ENCODE data around the gene SIK3.
"Not testable (repeated sequence)": the region's sequence is repeated elsewhere in the genome, so short reads cannot be mapped to it uniquely, and the experiment has no call there.

Gene SIK3

DNA sequence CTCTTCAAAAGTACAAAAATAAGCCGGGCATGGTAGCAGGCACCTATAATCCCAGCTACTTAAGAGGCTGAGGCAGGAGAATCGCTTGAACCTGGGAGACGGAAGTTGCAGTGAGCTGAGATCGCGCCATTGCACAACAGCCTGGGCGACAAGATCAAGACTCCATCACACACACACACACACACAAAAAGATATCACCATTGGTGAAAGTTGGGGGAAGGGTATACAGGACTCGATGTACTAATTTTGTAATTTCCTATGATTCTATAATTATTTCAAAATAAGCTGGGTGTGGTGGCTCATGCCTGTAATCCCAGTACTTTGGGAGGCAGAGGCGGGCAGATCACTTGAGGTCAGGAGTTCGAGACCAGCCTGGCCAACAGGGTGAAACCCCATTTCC lies 48.1 kb downstream of the SIK3 start:
- in situ Hi-C loops (cut with HindIII; ENCODE audit: low sequenced_read_pairs) = not testable (repeated sequence)

- in situ Hi-C loops (cut with HindIII; ENCODE audit: low sequenced_read_pairs) = not testable (repeated sequence)
Measured at GRCh38 chr11:117046627-117047026, 51.6 kb downstream of the SIK3 start.

GRCh38 chr11:117045956-117046355 lies 52.3 kb downstream of the SIK3 start:
- in situ Hi-C loops (cut with HindIII; ENCODE audit: low sequenced_read_pairs) = no loop called here

DNA sequence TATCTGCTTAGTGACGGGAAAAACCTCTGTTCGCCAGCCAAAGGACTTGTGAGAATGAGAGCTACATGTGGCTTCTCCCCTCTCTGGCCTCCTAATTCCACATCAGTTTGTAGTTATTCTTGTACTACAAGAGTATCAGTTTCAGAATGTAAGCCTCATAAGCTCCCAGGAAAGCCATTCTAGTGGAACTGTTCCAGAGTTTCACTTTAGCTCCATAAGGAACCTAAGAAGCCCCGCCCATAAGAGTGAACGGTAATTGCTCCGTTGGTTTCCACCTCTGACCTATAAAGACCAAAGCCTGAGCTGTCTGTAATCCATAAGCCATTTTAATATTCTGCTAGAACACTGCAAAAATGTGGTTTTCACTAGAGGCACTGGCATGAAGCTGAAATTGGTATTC lies 53.0 kb downstream of the SIK3 start:
- in situ Hi-C loops (cut with HindIII; ENCODE audit: low sequenced_read_pairs) = no loop called here

DNA sequence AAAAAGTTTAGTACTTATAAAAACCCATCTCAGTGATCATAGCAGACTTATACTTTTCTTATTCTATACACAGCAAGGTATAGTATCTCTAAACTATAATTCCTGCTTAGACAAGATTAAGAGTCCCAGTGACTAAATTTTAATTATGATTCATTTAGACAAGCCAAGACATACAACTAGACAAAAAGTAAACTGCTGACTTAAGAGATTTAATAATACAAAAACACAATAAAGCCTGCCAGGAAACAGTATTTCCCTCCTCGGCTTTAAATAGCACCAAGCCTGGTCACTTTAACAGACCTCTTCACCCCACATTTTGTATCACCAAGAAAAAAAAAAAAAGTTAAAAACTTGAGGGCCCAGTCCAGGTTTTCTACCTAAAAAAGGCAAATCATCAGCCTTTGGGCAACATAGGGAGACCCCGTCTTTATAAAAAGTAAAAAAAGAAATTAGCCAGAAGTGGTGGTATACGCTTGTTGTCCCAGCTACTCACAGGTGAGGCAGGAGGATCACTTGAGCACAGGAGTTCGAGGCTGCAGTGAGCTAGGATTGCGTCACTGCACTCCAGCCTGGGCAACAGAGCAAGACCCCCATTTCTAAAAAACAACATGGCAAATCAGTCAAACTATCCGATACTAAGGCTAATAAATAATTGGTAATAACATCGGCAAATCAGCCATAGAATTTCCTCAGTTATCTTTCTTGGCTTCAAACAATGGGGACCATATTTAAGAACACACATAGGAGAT lies 53.8 kb downstream of the SIK3 start:
- in situ Hi-C loops (cut with HindIII; ENCODE audit: low sequenced_read_pairs) = no loop called here

DNA sequence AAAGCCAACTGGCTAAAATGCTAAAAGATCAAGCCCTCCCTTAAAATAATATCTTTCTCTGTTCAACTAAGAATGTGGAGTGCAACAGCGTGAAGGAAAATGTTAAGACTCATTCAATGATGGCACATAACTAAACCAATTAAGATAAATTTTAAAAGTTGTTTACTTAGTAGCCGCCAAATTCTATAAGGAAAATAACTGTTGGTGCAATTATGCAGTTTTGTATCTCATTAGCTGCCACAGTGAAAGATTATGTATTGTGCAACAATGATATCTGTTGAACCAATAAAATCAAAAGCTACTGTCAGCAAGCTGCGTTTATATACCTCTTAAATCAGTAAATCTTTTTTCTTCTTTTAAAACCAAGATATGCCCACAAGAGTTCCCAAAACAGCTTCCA lies 55.5 kb downstream of the SIK3 start:
- in situ Hi-C loops (cut with HindIII; ENCODE audit: low sequenced_read_pairs) = no loop called here

GRCh38 chr11:117039900-117040299 lies 58.3 kb downstream of the SIK3 start:
- in situ Hi-C loops (cut with HindIII; ENCODE audit: low sequenced_read_pairs) = no loop called here

DNA sequence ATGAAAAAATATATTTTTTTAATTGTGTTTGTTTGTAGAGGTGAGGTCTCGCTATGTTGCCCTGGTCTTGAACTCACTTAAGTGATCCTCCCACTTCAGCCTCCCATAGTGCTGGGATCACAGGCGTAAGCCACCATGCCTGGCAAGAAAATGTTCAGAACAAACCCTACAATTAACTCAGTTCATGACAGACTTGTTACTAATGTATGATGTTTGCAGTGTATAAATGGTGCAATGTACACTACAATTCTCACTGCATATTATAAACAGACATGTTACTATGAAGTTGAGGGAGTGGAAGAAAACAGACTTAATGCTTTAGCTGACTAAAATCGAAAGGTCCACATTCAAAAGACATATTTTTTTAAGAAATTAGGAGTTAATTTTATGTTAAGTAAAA lies 59.0 kb downstream of the SIK3 start:
- in situ Hi-C loops (cut with HindIII; ENCODE audit: low sequenced_read_pairs) = no loop called here

GRCh38 chr11:117037975-117038350 lies 60.3 kb downstream of the SIK3 start:
- in situ Hi-C loops (cut with HindIII; ENCODE audit: low sequenced_read_pairs) = no loop called here

DNA sequence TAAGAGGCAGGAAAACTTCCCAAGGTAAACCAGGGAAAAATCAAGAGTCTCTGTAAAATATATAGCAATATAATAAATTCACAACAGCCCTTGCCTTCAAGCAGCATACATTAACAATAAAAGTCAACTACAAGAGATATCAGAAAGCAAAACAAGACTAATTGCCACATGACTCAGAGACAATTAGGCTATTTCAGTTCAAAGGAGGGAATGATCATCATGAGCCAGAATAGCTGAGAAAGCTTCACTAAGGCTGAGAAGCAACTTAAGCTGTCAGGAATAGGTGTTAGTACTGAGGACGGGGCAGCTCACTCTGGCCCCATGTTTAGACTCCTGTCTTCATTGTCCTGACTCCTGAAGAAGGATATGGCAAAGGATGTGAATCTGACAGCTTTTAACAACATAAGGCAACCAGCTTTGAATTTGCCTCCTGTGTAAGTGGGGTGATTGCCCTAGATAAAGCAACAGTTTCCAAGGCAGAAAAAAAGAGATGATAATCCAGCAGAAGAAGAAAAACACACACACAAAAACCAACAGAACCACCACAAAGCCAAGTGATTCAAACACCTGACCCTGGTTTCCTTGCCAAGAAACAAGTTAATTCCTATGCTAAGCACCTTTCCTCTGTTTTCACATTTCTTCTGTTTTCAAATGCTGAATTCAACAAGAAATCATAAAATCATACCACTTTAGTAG lies 60.8 kb downstream of the SIK3 start:
- in situ Hi-C loops (cut with HindIII; ENCODE audit: low sequenced_read_pairs) = no loop called here

DNA sequence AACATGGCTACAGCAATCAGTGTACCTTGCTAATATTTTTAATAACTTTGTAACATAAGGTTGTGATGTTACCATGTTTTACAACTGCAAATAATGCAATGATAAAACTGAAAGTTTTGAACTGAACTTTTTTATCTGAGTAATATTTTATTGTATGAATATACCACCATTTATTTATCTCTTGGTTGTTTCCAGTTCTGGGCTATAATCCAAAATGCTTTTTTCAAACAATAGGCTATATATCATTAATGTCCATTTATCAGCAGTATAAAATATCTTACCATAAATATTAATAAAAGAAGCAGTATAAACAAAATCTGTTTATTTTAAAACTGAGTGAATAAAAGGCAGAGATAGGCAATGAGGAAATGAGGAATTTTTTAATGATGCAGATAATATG lies 63.3 kb downstream of the SIK3 start:
- in situ Hi-C loops (cut with HindIII; ENCODE audit: low sequenced_read_pairs) = no loop called here

DNA sequence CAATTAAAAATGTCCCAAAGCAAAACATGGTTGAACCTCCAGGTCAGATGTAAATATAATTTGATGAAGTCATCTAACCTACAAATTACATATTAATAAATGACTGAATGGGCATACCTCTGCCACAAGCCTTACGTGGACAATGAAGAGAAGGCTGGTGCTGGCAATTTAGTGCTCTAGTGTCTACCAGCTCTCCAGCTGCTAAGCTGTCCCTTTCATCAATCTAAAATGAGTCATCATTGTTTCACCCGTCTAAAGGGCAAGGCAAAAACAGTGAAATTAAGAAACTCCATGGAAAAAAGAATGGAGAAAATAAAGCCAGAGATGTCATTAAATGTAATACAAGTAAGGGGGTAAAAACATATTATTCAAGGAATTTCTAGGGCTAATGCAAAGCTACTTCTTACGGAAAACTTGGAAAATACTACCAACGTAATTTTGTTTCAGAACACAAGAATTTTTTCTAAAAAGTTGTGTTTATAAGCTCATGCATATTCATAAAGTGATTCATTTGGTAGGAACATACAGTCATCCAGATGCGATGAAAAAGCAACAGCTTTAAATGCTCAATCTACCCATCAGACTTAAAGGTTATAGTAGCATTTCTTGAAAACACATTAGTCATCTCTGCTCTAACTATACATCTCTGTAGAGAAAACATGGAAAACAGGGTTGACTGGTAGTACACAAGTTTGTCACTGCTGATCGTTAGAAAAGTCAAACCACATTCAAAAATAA lies 71.5 kb downstream of the SIK3 start:
- in situ Hi-C loops (cut with HindIII; ENCODE audit: low sequenced_read_pairs) = no loop called here

DNA sequence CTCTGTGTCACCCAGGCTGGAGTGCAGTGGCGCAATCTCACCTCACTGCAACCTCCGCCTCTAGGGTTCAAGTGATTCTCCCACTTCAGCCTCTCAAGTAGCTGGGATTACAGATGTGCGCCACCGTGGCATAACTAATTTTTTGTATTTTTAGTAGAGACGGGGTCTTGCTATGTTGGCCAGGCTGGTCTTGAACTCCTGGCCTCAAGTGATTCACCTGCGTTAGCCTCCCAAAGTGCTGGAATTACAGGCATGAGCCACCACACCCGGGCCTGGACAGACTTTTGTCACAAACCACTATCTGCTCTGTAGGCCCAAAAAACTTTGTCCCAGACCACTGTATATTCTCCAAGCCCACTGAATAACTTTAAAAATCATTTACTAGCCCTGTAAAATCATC lies 74.5 kb downstream of the SIK3 start:
- in situ Hi-C loops (cut with HindIII; ENCODE audit: low sequenced_read_pairs) = not testable (repeated sequence)

DNA sequence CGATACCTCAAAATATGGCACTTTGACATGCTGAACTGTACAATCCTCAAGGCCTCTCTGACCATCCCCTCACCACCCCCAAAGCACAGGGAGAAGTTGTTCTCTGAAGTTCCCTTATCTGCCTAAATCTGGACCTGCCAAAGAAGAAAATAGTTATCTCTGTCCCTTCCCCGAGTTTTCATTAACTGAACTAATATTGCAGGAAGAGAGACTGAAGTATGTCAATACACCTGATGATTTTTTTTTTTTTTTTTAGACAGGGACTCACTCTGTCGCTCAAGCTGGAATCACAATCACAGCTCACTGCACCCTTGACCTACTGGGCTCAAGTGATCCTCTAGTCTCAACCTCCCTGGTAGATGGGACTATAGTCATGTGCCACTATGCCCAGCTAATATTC lies 75.0 kb downstream of the SIK3 start:
- in situ Hi-C loops (cut with HindIII; ENCODE audit: low sequenced_read_pairs) = no loop called here

GRCh38 chr11:117022526-117022925 lies 75.7 kb downstream of the SIK3 start:
- in situ Hi-C loops (cut with HindIII; ENCODE audit: low sequenced_read_pairs) = no loop called here

- in situ Hi-C loops (cut with HindIII; ENCODE audit: low sequenced_read_pairs) = no loop called here
Measured at GRCh38 chr11:117020869-117021564, 77.2 kb downstream of the SIK3 start.

DNA sequence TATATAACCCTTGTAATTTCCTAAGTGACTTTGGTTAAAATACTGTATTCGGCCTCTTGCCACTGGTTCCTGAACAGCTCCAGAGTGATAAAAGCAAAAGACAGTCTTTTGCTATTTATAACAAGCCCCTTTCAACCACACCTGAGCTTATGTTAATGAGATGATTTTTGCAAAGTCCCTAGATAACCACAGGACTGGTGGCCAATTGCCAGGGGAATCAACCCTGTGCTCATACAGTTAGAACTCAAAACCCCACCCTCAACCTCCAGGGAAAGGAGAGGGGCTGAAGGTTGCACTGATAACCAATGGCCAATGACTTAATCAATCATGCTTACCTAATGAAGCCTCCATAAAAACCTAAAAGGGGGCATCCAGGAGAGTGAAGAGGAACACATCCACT lies 77.9 kb downstream of the SIK3 start:
- in situ Hi-C loops (cut with HindIII; ENCODE audit: low sequenced_read_pairs) = no loop called here

DNA sequence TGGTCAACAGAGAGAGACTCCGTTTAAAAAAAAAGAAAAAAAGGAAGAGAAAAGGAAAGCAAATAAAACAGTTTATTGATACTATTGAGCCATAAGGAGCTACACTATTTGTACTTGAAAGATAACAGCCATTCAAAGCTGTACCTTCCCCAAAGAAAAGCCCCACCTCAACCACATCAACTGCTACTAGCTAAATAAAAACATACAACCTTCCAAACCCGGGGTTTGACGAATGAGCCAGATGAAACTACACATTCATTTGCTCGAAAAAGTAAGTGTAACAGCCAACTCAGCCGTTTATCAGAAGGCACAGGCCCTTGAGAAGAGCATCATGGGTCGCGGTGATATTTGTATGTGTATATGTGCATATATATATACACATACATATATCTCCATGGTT lies 78.4 kb downstream of the SIK3 start:
- in situ Hi-C loops (cut with HindIII; ENCODE audit: low sequenced_read_pairs) = no loop called here

DNA sequence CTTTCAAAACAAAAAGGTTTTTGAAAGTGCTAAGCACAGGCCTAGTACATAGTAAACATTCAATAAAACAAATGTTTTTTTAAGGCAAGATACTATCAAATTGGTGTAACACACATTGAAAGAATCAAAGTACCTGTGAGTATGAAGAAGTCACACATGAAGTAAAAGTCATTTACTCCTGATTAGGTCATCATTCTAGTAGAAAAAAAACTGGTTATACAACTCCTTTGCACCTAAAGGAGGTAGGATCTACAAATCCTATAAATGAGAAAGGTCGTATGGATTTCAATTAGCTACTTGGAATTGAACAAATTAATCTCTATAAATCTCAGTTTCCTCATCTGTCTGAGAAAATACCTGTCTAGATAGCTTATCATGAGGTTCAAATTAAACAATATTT lies 80.8 kb downstream of the SIK3 start:
- in situ Hi-C loops (cut with HindIII; ENCODE audit: low sequenced_read_pairs) = no loop called here

DNA sequence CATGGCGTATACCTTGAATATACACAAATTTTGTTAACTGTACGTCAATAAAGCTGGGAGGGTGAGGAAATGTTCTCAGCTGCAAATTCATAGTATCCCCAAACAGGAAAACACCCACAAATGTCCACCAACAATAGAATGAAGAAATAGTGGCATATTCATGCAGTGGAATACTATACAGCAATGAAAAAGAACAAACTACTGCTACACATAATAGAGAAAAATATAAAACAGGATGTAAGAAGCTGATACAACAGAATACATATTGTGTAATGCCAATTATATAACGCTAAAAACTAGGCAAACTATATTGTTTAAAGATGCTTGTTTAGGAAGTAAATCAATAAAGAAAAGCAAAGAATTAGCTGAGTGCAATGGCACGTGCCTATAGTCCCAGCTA lies 81.5 kb downstream of the SIK3 start:
- in situ Hi-C loops (cut with HindIII; ENCODE audit: low sequenced_read_pairs) = no loop called here

- in situ Hi-C loops (cut with HindIII; ENCODE audit: low sequenced_read_pairs) = no loop called here
Measured at GRCh38 chr11:117016246-117016645, 82.0 kb downstream of the SIK3 start.

DNA sequence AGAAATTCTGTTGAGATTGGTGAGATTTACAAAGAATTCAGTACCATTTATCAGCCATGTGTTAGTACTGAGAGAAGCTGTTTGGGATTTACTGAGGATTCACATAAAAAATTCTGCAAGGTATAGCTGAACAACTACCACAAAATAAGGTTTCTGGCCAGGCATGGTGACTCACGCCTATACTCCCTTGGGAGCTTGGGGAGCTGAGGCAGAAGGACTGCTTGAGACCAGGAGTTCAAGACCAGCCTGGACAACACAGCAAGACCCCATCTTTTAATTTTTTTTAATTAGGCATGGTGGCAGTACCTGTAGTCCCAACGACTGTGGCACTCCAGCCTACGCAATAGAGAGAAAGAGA lies 86.7 kb downstream of the SIK3 start:
- in situ Hi-C loops (cut with HindIII; ENCODE audit: low sequenced_read_pairs) = no loop called here
